NCI-H1092 (cell line): ENCODE measurements around the gene HCRTR1.
"Not testable (repeated sequence)": the region's sequence is repeated elsewhere in the genome, so short reads cannot be mapped to it uniquely, and the experiment has no call there.

Experiments used
- DNase-seq: peaks from one replicate; lab custom pipeline; 2025; lab: John Stamatoyannopoulos, UW

Gene HCRTR1

GRCh38 chr1:31581821-31582810, 35.4 kb upstream of the HCRTR1 start:
- DNase-seq: no peak

GRCh38 chr1:31583082-31583994, 34.2 kb upstream of the HCRTR1 start:
- no peak for DNase-seq

- peak; percentile 37 for DNase-seq
These were observed 33.3 kb upstream of the HCRTR1 start for GRCh38 chr1:31583995-31584868.

DNA sequence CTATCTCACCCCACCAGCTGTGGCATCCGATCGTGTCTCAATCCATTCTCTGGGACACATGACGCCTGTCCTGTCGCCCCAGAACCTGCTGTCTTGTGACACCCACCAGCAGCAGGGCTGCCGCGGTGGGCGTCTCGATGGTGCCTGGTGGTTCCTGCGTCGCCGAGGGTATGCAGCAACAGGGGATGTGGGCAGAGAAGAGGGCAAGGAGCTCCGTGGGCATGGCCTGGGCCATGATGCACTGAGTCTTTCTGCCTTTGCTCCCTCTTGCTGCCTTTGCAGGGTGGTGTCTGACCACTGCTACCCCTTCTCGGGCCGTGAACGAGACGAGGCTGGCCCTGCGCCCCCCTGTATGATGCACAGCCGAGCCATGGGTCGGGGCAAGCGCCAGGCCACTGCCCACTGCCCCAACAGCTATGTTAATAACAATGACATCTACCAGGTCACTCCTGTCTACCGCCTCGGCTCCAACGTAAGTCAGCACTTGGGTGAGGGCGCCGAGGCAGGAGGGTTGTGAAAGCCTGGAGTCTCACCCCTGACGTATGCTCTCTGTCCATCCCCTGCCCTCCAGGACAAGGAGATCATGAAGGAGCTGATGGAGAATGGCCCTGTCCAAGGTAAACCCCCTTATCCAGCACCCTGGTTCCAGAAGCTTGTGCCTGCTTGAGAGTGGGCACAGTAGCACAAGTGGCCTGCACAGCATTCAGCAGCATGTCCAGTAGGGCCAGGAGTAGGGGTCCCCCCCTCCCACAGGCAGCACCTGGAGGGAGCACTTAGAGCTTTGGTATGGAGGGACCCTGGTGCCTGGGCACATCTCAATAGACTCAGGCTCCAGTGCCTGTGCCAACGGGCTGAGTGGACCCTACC, 32.4 kb upstream of the HCRTR1 start:
- DNase-seq: no peak

GRCh38 chr1:31585736-31586365, 31.6 kb upstream of the HCRTR1 start:
- DNase-seq: no peak

GRCh38 chr1:31586376-31587327, 30.8 kb upstream of the HCRTR1 start:
- no peak for DNase-seq

- not testable (repeated sequence) for DNase-seq
These were observed 30.2 kb upstream of the HCRTR1 start for GRCh38 chr1:31587328-31587699.

GRCh38 chr1:31587720-31588423, 29.6 kb upstream of the HCRTR1 start:
- DNase-seq: peak; percentile 50

- DNase-seq: no peak
These were observed 28.6 kb upstream of the HCRTR1 start for GRCh38 chr1:31588751-31589515.

DNA sequence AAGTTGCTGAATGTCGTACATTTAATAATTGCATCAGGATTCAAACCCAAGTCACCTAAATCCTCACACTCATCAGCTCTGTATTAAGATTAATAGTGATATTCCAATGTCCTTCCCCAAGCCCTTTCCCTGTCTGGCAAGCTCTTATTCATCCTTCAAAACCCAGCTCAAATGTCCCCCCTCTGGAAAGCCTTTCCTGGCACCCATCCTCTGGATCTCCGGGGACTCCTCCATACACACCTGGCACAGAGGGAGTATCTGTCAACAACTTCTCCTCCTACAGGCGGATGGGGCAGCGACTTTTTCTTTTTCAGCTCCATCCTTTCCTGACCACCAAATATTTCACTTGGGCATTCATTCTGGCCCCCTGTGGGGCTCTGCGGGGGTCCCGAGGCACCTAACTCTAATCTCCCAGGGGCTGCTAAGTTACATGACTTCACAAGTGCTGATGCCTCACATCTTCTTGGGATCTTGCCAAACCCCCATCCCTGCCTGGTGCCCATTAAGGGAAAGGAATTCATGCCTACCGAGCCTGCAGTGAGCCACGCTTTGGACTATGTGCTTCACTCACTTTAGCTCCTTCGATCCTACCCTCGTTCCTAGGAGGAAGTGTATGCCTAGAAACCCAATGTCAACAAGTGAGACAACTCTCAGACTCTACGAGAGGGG, 25.9 kb upstream of the HCRTR1 start:
- DNase-seq: no peak

GRCh38 chr1:31592132-31592531, 25.4 kb upstream of the HCRTR1 start:
- DNase-seq: no peak

DNA sequence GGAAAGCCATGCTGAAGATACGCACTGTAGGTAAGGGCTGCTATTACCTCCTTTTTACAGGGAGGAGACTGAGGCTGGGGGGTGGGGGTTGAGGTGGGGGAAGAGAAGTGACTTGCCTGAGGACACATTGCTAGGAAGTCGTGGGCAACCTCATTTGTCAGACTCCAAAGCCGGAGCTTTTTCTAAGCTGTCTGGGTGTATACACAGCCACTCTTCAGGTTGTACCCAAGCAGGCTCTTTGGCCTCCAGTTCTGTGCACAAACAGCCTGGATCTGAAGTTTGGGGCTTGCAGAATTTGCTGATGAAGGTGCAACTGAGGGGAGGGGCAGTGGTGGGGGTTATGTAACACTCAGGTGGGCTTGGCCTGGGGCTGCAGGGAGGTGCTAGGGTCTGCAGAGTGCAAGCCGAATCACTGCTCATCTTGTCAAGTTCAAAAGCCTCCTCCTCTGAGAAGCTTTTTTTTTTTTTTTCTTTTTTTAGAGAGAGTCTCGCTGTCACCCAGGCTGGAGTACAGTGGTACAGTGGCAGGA, 24.3 kb upstream of the HCRTR1 start:
- no peak for DNase-seq

GRCh38 chr1:31593770-31594632, 23.5 kb upstream of the HCRTR1 start:
- DNase-seq: peak; percentile 58

- no peak for DNase-seq
These were observed 21.4 kb upstream of the HCRTR1 start for GRCh38 chr1:31595836-31596736.

DNA sequence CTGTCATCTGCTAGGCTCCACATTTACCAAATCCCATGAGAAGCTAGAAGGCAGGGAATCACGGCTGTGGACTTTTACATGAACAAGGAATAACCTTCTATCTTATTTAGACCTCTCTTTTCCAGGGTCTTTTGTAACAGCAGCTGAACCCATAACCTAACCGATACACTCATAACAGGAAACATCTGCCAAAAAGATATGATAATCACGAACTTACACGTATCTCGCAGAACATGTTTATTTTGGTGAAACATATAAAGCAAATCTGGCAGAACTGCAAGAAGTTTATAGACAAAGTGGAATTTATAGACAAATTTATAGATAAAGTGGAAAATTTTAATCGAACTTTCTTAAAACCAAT, 20.8 kb upstream of the HCRTR1 start:
- no peak for DNase-seq
